ENCODE results near the gene THOC7. TPM values are rescaled to one million over a fixed set of nuclear protein-coding genes. Genes with fewer than 3 reads are reported as not detected.
A peak's percentile ranks its signal among the peaks of the same experiment; 100 is the strongest.

The THOC7 gene
- total RNA-seq (2022): 68.4 and 78.3 TPM in 2 replicates
- percentile 82 among the genes with signal in this experiment for Bru-seq, nascent RNA
- BruChase-seq, experiment 1, labeled RNA remaining after a 2-hour chase: percentile 74 among the genes with signal in this experiment
- BruChase-seq, experiment 2, labeled RNA remaining after a 6-hour chase: percentile 76 among the genes with signal in this experiment
- long read RNA-seq, transcript THOC7-201 (8 exons, 990 nt): major isoform, 41 of 53 reads
- long read RNA-seq, partial matches to known transcripts: 4 of 53 reads
- long read RNA-seq, other reads (novel, unspliced or antisense): 5 of 53 reads

GRCh38 chr3:63863150-63864007 lies at the start of gene THOC7, which contains the start of gene ATXN7:
TSS of gene THOC7 (minus strand) at chr3:63863805. CDS start at chr3:63863790, 15 bp downstream.
TSS of gene ATXN7 (plus strand) at chr3:63863867. CDS start at chr3:63912599, 48,732 bp downstream.
- ChIA-PET POLR2A (no interaction called here), CTCF (interaction anchor here (0.6 to 1.1 kb wide), 2 partner anchors 45 to 86 kb away, joined by 3 read pairs; no protein-coding TSS in a partner anchor)
- peak; percentile 63 to 81 for DNase-seq
- H3K9me3 ChIP-seq: no peaks in the 10 kb centered on the region
- Mint-ChIP-seq H3K9me3 (ENCODE audit: unreplicated experiment) (no peaks in the 10 kb centered on the region), H3K27ac (ENCODE audit: unreplicated experiment) (peak within 1 kb of the TSS; percentile 64), H3K36me3 (ENCODE audit: insufficient read depth, unreplicated experiment) (peaks cover 13% of the 10 kb centered on the region), H3K4me3 (ENCODE audit: unreplicated experiment) (peak within 1 kb of the TSS; percentile 73), H3K4me1 (ENCODE audit: low read depth, unreplicated experiment) (peaks cover 28% of the 10 kb centered on the region), H3K27me3 (ENCODE audit: insufficient read depth, unreplicated experiment) (no peaks in the 10 kb centered on the region)
- TF ChIP-seq, protein P1, sequence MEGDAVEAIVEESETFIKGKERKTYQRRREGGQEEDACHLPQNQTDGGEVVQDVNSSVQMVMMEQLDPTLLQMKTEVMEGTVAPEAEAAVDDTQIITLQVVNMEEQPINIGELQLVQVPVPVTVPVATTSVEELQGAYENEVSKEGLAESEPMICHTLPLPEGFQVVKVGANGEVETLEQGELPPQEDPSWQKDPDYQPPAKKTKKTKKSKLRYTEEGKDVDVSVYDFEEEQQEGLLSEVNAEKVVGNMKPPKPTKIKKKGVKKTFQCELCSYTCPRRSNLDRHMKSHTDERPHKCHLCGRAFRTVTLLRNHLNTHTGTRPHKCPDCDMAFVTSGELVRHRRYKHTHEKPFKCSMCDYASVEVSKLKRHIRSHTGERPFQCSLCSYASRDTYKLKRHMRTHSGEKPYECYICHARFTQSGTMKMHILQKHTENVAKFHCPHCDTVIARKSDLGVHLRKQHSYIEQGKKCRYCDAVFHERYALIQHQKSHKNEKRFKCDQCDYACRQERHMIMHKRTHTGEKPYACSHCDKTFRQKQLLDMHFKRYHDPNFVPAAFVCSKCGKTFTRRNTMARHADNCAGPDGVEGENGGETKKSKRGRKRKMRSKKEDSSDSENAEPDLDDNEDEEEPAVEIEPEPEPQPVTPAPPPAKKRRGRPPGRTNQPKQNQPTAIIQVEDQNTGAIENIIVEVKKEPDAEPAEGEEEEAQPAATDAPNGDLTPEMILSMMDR (IDR thresholded peaks at IDR 0.05; ENCODE audit: insufficient read depth in 1 of 2, low read depth in 1 of 2, low read length in 1 of 2, severe bottlenecking in 1 of 2, unreplicated experiment in 1 of 2): no peak
- BruUV-seq (replicated peaks): no TSS peak
- intact Hi-C loops (cut with micrococcal nuclease; ENCODE audit: unreplicated experiment): loop anchor here (2.0 kb wide), 1 partner anchor 49 kb away; the partner anchor contains the start of gene SCAANT1
- H3K4me3 ChIP-seq (ENCODE audit: low read depth, low read length): peak within 1 kb of the TSS; percentile 93
- peaks cover 23% of the 10 kb centered on the region for H3K4me1 ChIP-seq
- no peaks in the 10 kb centered on the region for H3K27me3 ChIP-seq (replicated peaks; ENCODE audit: control insufficient read depth, insufficient read depth, low read length)
- no peaks in the 10 kb centered on the region; the same call in 1 of the 2 replicates for H3K36me3 ChIP-seq (ENCODE audit: control insufficient read depth, insufficient read depth, low read length)

- Histone ChIP-seq H3K36me3 (ENCODE audit: control insufficient read depth, insufficient read depth, low read length) (peaks cover 2% of the 10 kb centered on the region; the same call in 1 of the 2 replicates), H3K4me1 (peaks cover 10% of the 10 kb centered on the region), H3K9me3 (no peaks in the 10 kb centered on the region), H3K27me3 (replicated peaks; ENCODE audit: control insufficient read depth, insufficient read depth, low read length) (no peaks in the 10 kb centered on the region), H3K4me3 (ENCODE audit: low read depth, low read length) (peak overlapping the region; percentile 55)
- H3K9me3 Mint-ChIP-seq (ENCODE audit: unreplicated experiment): no peaks in the 10 kb centered on the region
- H3K27me3 Mint-ChIP-seq (ENCODE audit: insufficient read depth, unreplicated experiment): no peaks in the 10 kb centered on the region
- ChIA-PET CTCF (interaction anchor here (1.0 kb wide), 1 partner anchor 47 kb away, joined by 3 read pairs; no protein-coding TSS in a partner anchor), POLR2A (no interaction called here)
- DNase-seq: peak; percentile 55 to 65
- BruUV-seq (replicated peaks): no TSS peak
- H3K4me3 Mint-ChIP-seq (ENCODE audit: unreplicated experiment): peak overlapping the region; percentile 94
- H3K36me3 Mint-ChIP-seq (ENCODE audit: insufficient read depth, unreplicated experiment): peaks cover 30% of the 10 kb centered on the region
- intact Hi-C loops (cut with micrococcal nuclease; ENCODE audit: unreplicated experiment): loop anchor here (1.0 to 2.0 kb wide), 3 partner anchors 22 to 50 kb away; partner anchors contain the start of genes ATXN7 and THOC7
- H3K4me1 Mint-ChIP-seq (ENCODE audit: low read depth, unreplicated experiment): no peaks in the 10 kb centered on the region
- TF ChIP-seq, protein P1 (IDR thresholded peaks at IDR 0.05; ENCODE audit: insufficient read depth in 1 of 2, low read depth in 1 of 2, low read length in 1 of 2, severe bottlenecking in 1 of 2, unreplicated experiment in 1 of 2): no peak
- peak overlapping the region; percentile 90 for H3K27ac Mint-ChIP-seq (ENCODE audit: unreplicated experiment)
Measured at GRCh38 chr3:63912768-63913588, 49.4 kb upstream of the THOC7 start.
